GM18870 (cell line): ENCODE data around the gene PLVAP.
A peak's percentile ranks its signal among the peaks of the same experiment; 100 is the strongest.

ENCODE experiments used
- ATAC-seq: cut with Tn5 transposase; IDR thresholded peaks from one replicate; pipeline ENCODE4 v1.9.1; 2021; ENCODE audit warnings: moderate library complexity; ENCODE audit not compliant: unreplicated experiment

Gene PLVAP

DNA sequence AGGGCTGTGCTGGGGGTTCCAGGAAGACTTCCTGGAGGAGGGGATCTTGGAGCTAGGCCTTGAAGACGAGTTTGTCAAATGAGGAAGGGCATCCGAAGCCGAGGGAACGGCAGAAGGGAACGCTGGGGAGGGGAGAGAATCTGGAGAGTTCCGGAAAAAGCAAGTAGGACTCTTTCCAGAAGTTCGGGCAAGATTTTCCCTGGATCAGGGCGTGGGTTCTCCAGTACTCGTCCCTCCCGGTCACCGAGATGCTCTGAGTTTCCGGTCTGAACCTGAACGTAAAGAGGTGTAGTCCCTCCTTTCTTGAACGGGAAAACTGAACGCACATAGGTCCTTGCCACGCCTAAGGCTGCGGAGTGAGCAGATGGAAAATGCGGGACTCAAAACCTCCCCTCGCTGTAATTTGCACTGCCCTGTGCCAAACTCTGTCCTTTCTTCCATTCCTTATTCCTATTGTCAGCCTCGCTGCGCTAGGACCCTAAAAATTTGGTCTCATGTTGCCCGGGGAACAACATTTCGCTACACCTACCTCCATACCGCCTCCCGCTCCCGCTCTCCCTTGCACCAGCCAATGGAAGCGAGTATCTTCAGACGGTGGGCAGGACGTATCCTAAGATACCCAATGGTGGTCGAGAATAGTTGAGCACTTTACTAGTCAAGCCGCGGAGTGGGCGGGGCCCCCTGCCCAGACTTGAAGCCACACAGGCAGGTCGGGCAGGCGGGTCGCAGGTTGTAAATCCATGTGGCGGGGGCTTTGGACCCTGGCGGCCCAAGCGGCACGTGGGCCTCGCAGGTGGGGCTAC, 40.1 kb downstream of the PLVAP start, which contains the start of gene GTPBP3:
Gene GTPBP3 (plus strand): TSS at position 682 of the 803 bp plus-strand sequence. CDS start 59 bp downstream, at position 741.
- peak; percentile 73 for ATAC-seq

DNA sequence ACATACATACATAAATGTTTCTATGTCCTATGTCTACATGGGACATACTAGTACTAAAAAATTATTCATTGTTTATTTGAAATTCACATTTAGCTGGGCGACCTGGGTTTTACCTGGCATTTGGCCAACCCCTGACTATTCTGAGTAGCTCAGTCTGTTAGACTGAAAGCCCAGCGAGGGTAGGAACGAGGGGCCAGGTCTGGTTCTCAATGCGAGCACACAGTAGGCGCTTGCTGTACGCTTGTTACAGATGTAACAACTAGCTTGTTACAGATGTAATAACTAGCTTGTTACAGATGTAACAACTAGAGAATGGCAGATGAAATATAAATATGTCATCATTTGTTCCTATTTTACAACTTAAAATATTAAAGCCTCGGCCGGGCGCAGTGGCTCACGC, 41.6 kb downstream of the PLVAP start:
- no peak for ATAC-seq

DNA sequence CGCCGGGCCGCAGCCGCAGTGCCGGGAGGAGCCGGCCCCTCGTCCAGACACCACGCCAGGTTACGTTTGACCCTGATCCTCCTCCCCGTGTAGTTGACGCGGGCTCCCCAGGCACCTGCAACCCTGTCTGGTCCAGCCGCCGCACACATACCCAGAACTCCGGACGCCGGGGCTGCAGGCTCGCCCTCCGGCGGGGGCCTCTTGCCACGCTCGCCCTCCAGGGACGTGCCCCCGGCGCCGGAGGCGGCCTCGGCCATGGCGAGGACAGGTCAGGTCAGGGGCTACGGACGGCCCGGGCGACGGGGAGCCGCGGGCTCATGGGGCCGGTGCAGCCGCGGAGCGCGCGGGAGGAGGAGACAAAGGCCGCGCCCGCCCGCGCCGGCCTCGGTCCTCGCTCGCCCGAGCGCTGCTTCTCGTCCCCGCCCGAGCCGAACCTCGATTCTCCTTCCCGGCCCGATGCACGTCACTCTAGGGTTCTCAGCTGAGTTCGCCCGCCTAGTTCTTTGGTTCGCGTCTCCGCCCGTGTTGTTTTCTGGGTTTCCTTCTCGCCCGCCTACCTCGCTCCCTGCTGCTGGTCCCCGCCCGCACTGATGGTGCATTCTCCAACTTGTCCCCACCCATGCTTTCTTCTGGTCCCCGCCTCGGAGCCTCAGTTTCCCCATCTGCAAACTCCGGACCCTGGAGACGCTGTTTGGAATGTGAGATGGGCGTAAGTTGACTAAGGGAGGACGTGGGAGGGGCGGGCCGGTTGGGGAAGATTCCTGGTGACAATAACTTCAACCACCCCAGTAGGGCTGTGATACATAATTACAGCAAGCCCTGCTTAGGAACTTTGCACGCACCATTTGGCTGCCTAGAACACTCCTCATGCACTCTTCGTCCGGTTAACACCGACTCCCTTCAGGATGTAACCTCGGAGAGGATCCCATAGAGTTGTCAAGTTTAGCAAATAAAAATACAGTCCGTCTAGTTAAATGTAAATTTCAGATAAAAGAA, 42.4 kb downstream of the PLVAP start, which contains the start of gene ANO8:
Gene ANO8 (minus strand): TSS at position 442 of the 996 bp plus-strand sequence. CDS start 185 bp downstream, at position 257.
- ATAC-seq: peak; percentile 31

GRCh38 chr19:17333611-17334413, 43.3 kb downstream of the PLVAP start:
- no peak for ATAC-seq

DNA sequence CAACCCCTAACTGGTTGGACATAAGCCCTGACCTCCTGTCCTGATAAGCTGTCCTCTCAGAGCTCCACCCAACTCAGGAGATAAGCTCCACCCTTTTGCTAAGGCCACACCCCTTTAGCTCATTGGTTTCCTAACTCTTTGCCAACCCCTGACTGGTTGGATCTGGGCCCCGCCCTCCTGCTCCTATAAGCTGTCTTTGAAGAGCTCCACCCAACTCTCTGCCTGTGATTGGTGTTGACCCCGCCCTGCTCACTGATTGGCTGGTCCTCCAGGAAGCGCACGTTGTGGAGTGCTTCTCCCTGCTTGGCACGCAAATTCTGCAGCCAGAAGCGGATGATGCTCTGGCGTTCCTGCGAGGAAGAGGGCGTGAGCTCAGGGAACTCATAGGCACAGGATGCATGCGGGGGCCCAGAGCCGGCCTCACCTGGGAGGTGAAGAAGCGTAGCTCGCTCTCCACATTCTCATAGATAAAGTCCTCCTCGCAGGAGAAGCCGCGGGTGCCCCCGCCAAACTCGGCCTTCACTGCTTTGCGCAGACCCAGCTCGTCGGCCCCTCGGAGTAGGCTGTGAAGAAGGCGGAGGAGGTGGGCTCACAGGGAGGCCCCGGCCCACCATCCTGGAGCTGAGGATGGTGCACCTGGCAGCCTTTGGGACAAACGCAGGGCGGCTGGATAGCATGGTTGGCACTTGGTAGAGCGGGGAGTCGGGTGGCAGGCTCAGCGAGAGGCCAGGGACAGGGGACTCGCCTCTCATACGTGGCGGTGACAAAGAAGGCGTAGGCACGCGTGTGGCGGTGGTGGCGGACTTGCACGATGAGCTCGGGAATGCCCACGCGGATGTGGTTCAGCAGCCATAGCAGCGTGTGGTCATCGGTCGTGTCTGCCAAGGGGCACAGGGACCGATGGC, 44.2 kb downstream of the PLVAP start:
- no peak for ATAC-seq

GRCh38 chr19:17332360-17332676, 44.8 kb downstream of the PLVAP start:
- ATAC-seq: no peak

DNA sequence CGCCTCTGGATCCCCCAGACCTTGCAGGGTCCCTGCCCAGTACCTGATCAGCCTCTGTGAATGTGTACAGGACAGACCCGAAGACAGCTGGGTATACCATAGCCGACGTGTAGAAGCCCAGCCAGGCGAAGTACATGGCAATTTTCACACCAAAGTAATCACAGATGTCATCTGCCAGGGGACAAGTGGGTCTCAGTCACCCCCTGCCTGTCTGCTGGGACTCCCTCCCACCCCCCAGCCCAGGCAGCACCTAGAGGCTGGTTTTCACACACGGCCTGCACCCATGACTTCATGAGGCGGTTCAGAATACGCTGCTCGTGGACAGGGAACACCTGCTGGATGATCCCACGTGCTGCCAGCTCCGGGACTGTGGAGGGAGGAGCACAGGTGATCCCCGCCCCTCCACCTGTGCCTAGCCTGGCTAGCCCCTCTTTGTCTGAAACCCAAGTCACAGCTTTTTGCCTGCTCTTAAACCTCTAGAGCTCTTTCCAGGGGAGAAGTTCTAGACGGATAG, 46.0 kb downstream of the PLVAP start:
- no peak for ATAC-seq

GRCh38 chr19:17330262-17331044, 46.7 kb downstream of the PLVAP start:
- ATAC-seq: no peak

DNA sequence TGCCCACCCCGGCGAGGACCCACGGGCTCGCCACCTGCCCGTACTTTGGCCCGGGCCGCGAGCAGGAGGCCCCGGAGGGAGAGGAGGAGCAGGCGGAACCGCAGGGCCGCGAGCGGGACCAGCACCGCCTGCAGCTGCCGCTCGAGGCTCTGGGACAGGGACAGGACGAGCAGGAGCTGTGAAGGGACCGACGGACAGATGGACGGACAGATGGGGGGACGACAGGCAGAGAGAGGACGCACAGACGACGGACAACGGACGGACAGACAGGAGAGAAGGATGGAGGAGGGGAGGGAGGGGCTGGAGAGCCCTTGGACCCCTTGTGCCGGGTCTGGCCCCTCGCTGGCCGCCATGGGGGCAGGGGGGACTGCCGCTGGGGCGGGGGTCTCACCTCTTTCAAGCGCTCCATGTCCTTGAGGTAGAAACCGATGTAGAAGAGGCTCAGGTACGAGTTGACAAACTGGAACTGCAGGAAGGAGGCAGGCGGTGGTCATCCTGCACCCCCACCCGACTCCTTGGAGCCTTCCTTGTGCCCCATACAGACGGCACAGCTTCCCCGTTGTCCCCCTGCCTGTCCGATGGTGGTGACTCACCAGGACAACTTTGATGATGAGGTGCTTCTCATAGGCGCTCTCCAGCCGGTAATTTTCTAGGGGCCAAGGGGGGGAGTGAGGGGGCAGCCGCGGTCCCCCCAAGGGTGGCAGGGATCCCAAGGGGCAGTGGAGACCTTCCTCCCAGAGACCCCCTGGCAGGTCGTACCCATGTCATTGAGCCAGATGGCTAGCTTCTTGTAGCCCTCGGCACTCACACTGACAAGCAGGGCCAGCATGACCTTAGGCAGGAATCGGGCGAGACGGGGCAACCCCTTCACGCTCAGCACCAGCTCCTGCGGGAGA, 47.5 kb downstream of the PLVAP start:
- no peak for ATAC-seq

DNA sequence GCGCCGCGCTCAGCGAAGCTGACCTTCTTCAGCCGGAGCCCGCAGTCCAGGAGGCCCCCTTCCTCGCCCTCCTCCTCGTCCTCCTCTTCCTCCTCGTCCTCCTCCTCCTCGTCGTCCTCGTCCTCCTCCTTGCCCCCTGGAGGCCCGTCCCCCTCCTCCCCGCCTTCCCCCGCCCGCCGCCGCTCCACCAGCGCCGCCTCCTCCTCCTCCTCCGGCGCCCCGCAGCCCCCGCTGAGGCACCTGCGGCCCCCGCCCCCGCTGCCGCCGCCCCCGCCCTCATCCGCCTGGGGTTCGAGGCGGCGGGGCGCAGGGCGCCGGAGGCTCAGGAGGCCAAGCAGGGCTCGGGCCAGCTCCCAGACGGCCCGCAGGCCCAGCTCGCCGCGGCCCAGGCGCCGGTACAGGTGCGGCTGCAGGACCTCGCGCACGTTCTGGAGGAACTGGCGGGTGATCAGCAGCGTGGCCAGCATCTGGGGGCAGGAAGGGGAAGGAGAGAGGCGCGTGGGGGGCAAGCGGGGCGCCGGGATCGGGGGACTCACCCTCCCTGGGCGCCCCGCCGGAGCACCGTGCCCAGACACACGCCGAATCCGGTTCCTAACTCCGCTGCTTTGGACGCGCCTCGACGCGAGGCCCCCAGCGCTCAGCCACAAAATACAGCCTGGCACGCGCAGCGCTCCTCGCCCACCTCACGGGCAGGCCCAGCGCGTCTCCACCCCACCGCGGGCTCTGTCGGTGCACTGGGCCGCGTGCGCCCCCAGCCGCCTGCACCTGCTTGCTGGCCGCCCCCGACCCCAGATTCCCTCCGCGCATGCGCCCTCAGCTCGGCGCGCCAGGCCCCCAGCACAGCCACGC, 48.4 kb downstream of the PLVAP start:
- no peak for ATAC-seq

DNA sequence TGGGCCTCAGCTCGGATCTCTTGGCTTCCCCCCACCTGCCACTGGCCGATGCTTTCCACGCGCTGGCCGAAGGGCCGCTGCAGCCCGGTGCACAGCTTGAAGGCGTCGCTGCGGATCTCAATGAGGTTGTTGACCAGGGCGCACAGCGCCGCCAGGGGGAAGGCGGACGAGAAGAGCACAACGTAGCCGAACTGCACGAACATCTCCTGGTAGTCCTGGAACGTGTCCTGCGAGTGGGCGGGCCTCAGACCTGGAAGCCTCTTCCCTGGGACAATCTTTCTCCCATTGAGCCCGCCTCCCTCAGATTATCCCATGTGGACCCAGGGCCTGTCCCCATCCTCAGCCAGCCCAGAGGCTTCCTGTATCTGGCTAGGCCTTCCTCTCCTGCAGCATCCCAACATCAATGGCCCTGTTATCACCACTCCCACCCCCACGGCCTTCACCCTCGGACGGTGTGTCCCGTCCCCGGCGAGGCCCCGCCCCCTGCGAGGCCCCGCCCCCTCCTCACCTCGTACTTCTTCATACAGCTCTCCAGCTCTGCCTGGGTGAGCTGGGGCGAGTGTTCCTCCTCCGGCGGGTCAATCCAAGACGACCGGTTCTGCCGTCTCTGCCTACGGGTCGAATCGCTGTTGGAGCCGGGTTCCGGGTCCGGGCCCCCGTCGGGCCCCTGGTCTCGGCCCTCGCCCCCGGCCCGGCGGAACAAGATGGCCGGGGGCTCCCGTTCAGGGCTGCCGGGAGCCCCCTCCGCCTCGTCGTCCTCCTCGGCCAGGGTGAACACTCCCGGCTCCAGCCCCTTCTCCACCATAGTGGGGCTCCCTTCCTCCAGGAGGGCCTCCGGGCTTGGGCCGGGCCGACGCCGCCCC, 49.3 kb downstream of the PLVAP start:
- ATAC-seq: no peak

GRCh38 chr19:17327068-17327653, 50.0 kb downstream of the PLVAP start:
- ATAC-seq: no peak

DNA sequence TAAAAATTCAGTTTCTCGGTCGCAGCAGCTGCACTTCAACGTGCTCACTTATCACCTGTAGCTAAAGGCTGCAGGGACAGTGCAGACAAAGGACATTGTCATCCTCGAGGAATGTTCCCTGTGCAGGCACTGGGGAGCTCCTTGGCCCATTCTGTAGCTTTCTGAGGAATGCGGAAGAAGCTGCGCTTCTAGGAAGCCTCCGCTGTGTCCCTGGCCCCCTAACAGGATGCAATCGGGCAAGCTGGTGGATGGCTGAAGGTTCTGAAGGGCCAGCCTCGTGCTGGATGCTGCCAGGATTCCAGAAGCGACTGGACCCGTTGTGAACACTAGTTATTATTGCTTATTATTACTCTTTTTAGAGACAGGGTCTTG, 50.6 kb downstream of the PLVAP start:
- ATAC-seq: no peak

- ATAC-seq: no peak
Measured at GRCh38 chr19:17325881-17326594, 51.1 kb downstream of the PLVAP start.

GRCh38 chr19:17325133-17325532, 52.0 kb downstream of the PLVAP start:
- no peak for ATAC-seq
